Kidney epithelial cell (primary cell): ENCODE data around the gene PIP4K2C. TPM values are rescaled to one million over a fixed set of nuclear protein-coding genes. Genes with fewer than 3 reads are reported as not detected.

Source experiments
- DNase-seq: peaks from one replicate; pipeline ENCODE4 v3.0.0-alpha.2; 2010; ENCODE audit warnings: low read depth
- H3K27me3 ChIP-seq: 2 replicates; pipeline ENCODE4 v1.6.0; 2011; ENCODE audit warnings: low read length; ENCODE audit not compliant: control insufficient read depth, insufficient read depth
- H3K36me3 ChIP-seq: 2 replicates; pipeline ENCODE4 v1.5.1; 2011; ENCODE audit warnings: low read length; ENCODE audit not compliant: control insufficient read depth, insufficient read depth
- H3K4me3 ChIP-seq: 2 replicates; pipeline ENCODE4 v1.5.1; 2011; ENCODE audit warnings: low read depth, mild to moderate bottlenecking, control low read depth, low read length
- CTCF ChIP-seq: IDR thresholded peaks from 2 replicates; pipeline ENCODE4 v1.5.1; 2011; ENCODE audit warnings: mild to moderate bottlenecking, moderate library complexity, low read length, control low read depth, inconsistent platforms; ENCODE audit not compliant: insufficient read depth, poor library complexity, severe bottlenecking
- total RNA-seq: library from RNA; depleted of rRNA; stranded (reverse); fragments of >200 nt; gene quantifications from 2 replicates; pipeline ENCODE4 v1.2.3, GENCODE V29; 2015

The PIP4K2C gene
- total RNA-seq, 1 donor from 2014 or later = 105 TPM

DNA sequence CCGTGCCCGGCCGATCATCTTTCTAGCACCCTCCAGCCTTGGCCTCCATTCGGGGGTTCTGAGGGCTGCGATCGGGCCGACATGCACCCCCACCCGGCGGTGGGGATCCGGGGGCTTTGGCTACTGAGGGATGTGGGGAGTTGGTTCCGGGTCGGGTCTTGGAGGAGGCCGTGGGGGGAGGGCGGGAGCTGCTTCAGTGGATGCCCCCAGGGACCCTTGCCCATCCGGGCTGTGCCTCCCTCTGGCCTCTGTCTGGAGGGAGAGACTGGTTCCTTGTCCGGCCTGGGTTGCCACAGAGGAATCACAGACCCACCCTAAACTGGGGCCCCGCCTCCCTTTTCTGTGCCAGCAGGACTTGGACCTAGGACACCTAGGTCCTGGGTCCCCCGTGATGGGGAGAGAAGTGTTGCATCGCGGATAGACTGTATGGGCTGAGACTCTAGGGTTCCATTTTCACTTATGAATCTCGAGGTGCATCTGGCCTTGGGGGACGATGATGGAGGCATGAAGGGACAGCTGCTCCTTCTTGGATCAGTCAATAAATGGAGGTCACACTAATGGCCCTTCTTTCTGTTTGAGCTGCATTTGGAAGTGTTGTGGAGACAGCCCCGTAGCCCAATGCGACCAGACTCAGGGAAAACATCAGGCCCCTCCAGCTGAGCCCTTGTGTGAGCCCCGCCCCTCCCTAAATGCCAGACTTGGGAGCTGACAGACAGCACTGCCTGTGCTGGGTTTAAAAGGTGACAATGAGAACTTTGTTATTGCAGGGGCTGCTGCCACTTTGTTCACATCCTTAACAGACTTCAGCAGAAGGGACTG lies 14.2 kb downstream of the PIP4K2C start:
- Histone ChIP-seq H3K4me3 (peak overlapping the region; percentile 66), H3K36me3 (no peaks in the 10 kb centered on the region), H3K27me3 (no peaks in the 10 kb centered on the region)
- TF ChIP-seq CTCF = no peak
- DNase-seq = no peak

GRCh38 chr12:57605811-57606311 lies 14.9 kb downstream of the PIP4K2C start:
- Histone ChIP-seq H3K27me3 (peaks cover 6% of the 10 kb centered on the region), H3K36me3 (no peaks in the 10 kb centered on the region), H3K4me3 (no peak overlapping the region)
- no peak for TF ChIP-seq CTCF
- DNase-seq = no peak

GRCh38 chr12:57606399-57606798 lies 15.4 kb downstream of the PIP4K2C start:
- Histone ChIP-seq H3K4me3 (no peak overlapping the region), H3K27me3 (peaks cover 12% of the 10 kb centered on the region), H3K36me3 (no peaks in the 10 kb centered on the region)
- no peak for DNase-seq
- no peak for TF ChIP-seq CTCF

- peaks cover 13% of the 10 kb centered on the region for H3K27me3 ChIP-seq
- TF ChIP-seq CTCF = no peak
Observed at GRCh38 chr12:57606821-57607220, 15.8 kb downstream of the PIP4K2C start.

DNA sequence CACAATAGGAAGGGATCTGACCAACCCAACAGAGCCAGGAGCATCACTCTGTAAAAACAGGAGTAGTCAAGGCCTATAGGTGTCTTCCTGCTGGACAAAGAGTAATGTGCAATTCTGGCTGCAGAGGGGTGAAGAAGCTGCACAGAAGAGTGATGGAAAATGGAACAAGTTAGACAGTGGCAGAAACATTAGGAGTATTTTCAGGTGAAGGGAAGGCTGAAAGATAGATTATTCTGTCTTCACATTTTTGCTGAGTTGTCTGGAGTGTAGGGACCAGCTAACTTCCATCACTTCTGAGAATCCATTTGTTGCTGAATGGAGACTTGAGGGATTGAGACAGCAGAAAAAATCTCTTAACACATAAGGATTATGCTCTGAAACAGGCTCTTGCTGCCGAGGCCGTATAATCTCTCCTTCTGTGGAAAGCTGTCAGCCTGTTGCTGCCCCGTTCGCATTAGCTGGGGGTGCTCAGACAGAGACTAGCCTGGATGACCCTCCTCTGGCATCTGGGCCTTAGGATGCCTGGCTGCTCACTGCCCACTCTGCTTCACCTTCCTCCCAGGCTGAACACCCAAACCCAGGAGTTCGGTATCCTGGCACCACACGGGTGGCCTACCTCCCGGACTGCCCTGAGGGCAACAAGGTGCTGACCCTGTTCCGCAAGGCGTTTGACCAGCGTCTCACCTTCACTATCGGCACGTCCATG lies 17.1 kb downstream of the PIP4K2C start:
- Histone ChIP-seq H3K27me3 (peaks cover 17% of the 10 kb centered on the region), H3K36me3 (no peaks in the 10 kb centered on the region), H3K4me3 (no peak overlapping the region)
- no peak for TF ChIP-seq CTCF
- DNase-seq = no peak

More at GRCh38 chr12:57606821-57607220, 15.8 kb downstream of the PIP4K2C start:
- no peak overlapping the region for H3K4me3 ChIP-seq
- DNase-seq = no peak
- H3K36me3 ChIP-seq = no peaks in the 10 kb centered on the region
